NCI-H345 (cell line): Measurements from ENCODE around the gene NIPSNAP2.
"Not testable (repeated sequence)": the region's sequence is repeated elsewhere in the genome, so short reads cannot be mapped to it uniquely, and the experiment has no call there.

Experiments
- DNase-seq: peaks from one replicate; lab custom pipeline; 2025; lab: John Stamatoyannopoulos, UW

NIPSNAP2 gene

GRCh38 chr7:56047446-56048116, 83.2 kb downstream of the NIPSNAP2 start:
- DNase-seq, result not testable (repeated sequence)

- DNase-seq, result no peak
Measured at GRCh38 chr7:56048245-56048644, 83.9 kb downstream of the NIPSNAP2 start.

- DNase-seq, result peak; percentile 75
Measured at GRCh38 chr7:56048763-56049162, 84.4 kb downstream of the NIPSNAP2 start.
